CD8-positive, alpha-beta memory T cell (primary cell): Measurements from ENCODE around the gene NPAS3. TPM values are rescaled to one million over a fixed set of nuclear protein-coding genes. Genes with fewer than 3 reads are reported as not detected.

Experiments used
- CTCF ChIA-PET: fragments of 350-600 bp; sonication (Branson Sonifier 250); formaldehyde crosslinking; loops from one replicate; lab custom pipeline; 2021; ENCODE audit warnings: antibody characterized with exemption; lab: Charles Lee
- POLR2A ChIA-PET: fragments of 350-600 bp; sonication (Branson Sonifier 250); formaldehyde crosslinking; loops from one replicate; lab custom pipeline; 2021; ENCODE audit warnings: antibody characterized with exemption; lab: Charles Lee
- DNase-seq, 5 donors: peaks; one replicate each; pipeline versions ENCODE4 v3.0.0 to v3.0.0-alpha.2; 2020 to 2022; ENCODE audit warnings: mixed read lengths in 1 of 5
- H3K27ac ChIP-seq: one replicate; pipeline ENCODE4 v1.7.0; 2013; ENCODE audit warnings: low read depth, mild to moderate bottlenecking, low read length, moderate library complexity
- H3K27me3 ChIP-seq: 2 replicates; pipeline ENCODE4 v1.7.0; 2013; ENCODE audit warnings: low read length, mild to moderate bottlenecking; ENCODE audit not compliant: insufficient read depth, poor library complexity, severe bottlenecking
- H3K36me3 ChIP-seq: 2 replicates; pipeline ENCODE4 v1.7.0; 2013; ENCODE audit warnings: mild to moderate bottlenecking, low read length, moderate library complexity; ENCODE audit not compliant: insufficient read depth
- H3K4me1 ChIP-seq: 2 replicates; pipeline ENCODE4 v1.7.0; 2013; ENCODE audit warnings: mild to moderate bottlenecking, low read length, moderate library complexity; ENCODE audit not compliant: insufficient read depth
- H3K4me3 ChIP-seq: 2 replicates; pipeline ENCODE4 v1.7.0; 2013; ENCODE audit warnings: mild to moderate bottlenecking, low read length
- H3K9me3 ChIP-seq: 2 replicates; pipeline ENCODE4 v1.7.0; 2013; ENCODE audit warnings: mild to moderate bottlenecking, low read length
- H3K27ac Mint-ChIP-seq, 8 donors: one replicate each; pipeline ENCODE4 v1.8.0; 2020 to 2021; ENCODE audit warnings: mixed read lengths in 8 of 8, mild to moderate bottlenecking in 6 of 8, inconsistent platforms in 3 of 8, moderate library complexity in 3 of 8
- H3K27me3 Mint-ChIP-seq, 2 donors: one replicate each; pipeline ENCODE4 v1.8.0; 2020 to 2021; ENCODE audit warnings: mixed read lengths in 2 of 2, mild to moderate bottlenecking in 1 of 2, moderate library complexity in 1 of 2
- H3K36me3 Mint-ChIP-seq, 3 donors: one replicate each; pipeline ENCODE4 v1.8.0; 2020 to 2021; ENCODE audit warnings: mixed read lengths in 3 of 3, inconsistent platforms in 1 of 3, mild to moderate bottlenecking in 1 of 3
- H3K4me1 Mint-ChIP-seq, 3 donors: one replicate each; pipeline ENCODE4 v1.8.0; 2020 to 2021; ENCODE audit warnings: mixed read lengths in 3 of 3, inconsistent platforms in 1 of 3, mild to moderate bottlenecking in 1 of 3
- H3K4me3 Mint-ChIP-seq, 7 donors: one replicate each; pipeline ENCODE4 v1.8.0; 2020 to 2021; ENCODE audit warnings: mixed read lengths in 7 of 7, mild to moderate bottlenecking in 6 of 7, moderate library complexity in 4 of 7, inconsistent platforms in 2 of 7
- H3K9me3 Mint-ChIP-seq, 5 donors: one replicate each; pipeline ENCODE4 v1.8.0; 2020 to 2022; ENCODE audit warnings: mixed read lengths in 5 of 5, mild to moderate bottlenecking in 3 of 5, moderate library complexity in 2 of 5, inconsistent platforms in 1 of 5
- polyA plus RNA-seq: library from polyadenylated mRNA; unstranded; fragments of 300-500 nt; fragmentation: Illumina TruSeq; gene quantifications from one replicate; pipeline ENCODE4 v1.2.3, GENCODE V29; 2021
- total RNA-seq, 2 experiments: library from RNA; stranded (reverse); gene quantifications; one replicate each; pipeline ENCODE4 v1.2.3, GENCODE V29; 2021

NPAS3 gene
- total and polyA plus RNA-seq, 3 experiments from 2014 or later: not detected

DNA sequence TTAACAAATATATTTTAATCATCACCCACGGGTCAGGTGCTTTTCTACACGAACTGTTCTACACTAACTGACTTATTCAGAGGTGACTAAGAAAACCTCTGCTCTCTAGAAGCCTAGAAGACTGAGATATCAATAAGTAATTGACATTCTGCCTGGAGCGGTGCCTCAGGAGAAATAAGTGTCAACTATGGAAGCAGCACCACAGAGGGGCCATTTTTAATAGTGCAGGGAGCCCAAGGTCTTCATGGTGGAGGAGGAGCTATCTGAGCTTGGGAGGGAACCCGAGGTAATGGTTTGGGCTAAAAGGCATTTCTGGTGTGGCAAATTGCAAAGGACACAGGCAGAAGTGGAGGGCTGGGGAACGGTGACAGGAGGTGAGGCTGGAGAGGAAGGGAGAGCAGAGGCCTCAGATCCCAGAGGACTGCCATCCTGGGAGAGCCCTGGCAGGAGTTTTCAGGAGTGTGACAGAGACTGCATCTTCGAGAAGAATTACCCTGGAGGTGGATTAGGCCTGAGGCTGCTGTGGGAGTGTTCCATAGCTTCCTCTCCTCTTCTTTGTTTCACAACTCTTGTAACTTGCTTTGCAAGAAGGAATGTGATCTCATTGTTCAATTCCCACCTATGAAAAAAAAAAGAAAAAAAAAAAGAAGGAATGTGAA is 123.1 kb downstream of the NPAS3 start:
- Histone ChIP-seq H3K4me3 (no peak overlapping the region), H3K27ac (no peak overlapping the region), H3K27me3 (no peaks in the 10 kb centered on the region), H3K4me1 (no peaks in the 10 kb centered on the region), H3K36me3 (no peaks in the 10 kb centered on the region), H3K9me3 (no peaks in the 10 kb centered on the region)
- Mint-ChIP-seq H3K27me3 (no peaks in the 10 kb centered on the region), H3K4me3 (no peak overlapping the region), H3K27ac (peak overlapping the region in 1 of 8 donors; percentile 41), H3K9me3 (peaks cover 6 to 14% (median 8%) of the 10 kb centered on the region in 5 donors), H3K36me3 (no peaks in the 10 kb centered on the region), H3K4me1 (no peaks in the 10 kb centered on the region)
- CTCF ChIA-PET: no interaction called here
- DNase-seq: no peak
- POLR2A ChIA-PET: no interaction called here

DNA sequence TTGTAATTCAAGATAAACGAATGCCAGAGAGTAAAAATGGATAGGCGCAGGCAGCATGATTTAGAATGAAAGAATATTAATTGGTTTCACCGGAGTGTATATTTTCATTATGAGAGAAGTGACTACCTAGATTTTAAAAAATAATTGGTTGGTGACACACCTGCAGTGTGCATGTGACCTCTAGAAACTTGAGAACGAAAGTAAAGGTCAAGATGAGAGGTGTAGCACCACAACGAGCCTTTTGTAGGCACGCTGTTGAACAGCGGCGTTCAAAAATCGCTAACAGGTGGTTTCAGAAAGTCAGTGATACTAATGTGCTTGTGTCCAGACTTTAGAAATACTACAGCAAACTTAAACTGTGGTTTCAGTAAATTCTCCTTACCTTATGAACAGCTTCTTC is 123.8 kb downstream of the NPAS3 start:
- Histone ChIP-seq H3K36me3 (no peaks in the 10 kb centered on the region), H3K4me3 (no peak overlapping the region), H3K9me3 (no peaks in the 10 kb centered on the region), H3K27ac (no peak overlapping the region), H3K27me3 (no peaks in the 10 kb centered on the region), H3K4me1 (no peaks in the 10 kb centered on the region)
- no peak for DNase-seq
- H3K4me1 Mint-ChIP-seq: no peaks in the 10 kb centered on the region
- peaks cover 6 to 9% (median 8%) of the 10 kb centered on the region in 5 donors for H3K9me3 Mint-ChIP-seq
- ChIA-PET CTCF (no interaction called here), POLR2A (no interaction called here)
- H3K36me3 Mint-ChIP-seq: no peaks in the 10 kb centered on the region
- no peak overlapping the region for H3K4me3 Mint-ChIP-seq
- peaks cover 0 to 1% of the 10 kb centered on the region in 2 donors for H3K27me3 Mint-ChIP-seq
- no peak overlapping the region for H3K27ac Mint-ChIP-seq

- Histone ChIP-seq H3K36me3 (no peaks in the 10 kb centered on the region), H3K27me3 (no peaks in the 10 kb centered on the region), H3K4me3 (no peak overlapping the region), H3K4me1 (no peaks in the 10 kb centered on the region), H3K9me3 (no peaks in the 10 kb centered on the region), H3K27ac (no peak overlapping the region)
- Mint-ChIP-seq H3K9me3 (peaks cover 6 to 13% (median 8%) of the 10 kb centered on the region in 5 donors), H3K4me3 (no peak overlapping the region), H3K27ac (no peak overlapping the region), H3K36me3 (no peaks in the 10 kb centered on the region), H3K4me1 (no peaks in the 10 kb centered on the region), H3K27me3 (peaks cover 0 to 1% of the 10 kb centered on the region in 2 donors)
- ChIA-PET CTCF (no interaction called here), POLR2A (no interaction called here)
- no peak for DNase-seq
Measured at GRCh38 chr14:33062881-33063280, 124.2 kb downstream of the NPAS3 start.

- H3K4me3 Mint-ChIP-seq: no peak overlapping the region
- Histone ChIP-seq H3K4me1 (no peaks in the 10 kb centered on the region), H3K27ac (no peak overlapping the region), H3K36me3 (no peaks in the 10 kb centered on the region), H3K9me3 (no peaks in the 10 kb centered on the region), H3K4me3 (no peak overlapping the region), H3K27me3 (no peaks in the 10 kb centered on the region)
- H3K9me3 Mint-ChIP-seq: peaks cover 6 to 19% (median 9%) of the 10 kb centered on the region in 5 donors
- DNase-seq: no peak
- no peaks in the 10 kb centered on the region for H3K4me1 Mint-ChIP-seq
- ChIA-PET CTCF (no interaction called here), POLR2A (no interaction called here)
- no peak overlapping the region for H3K27ac Mint-ChIP-seq
- no peaks in the 10 kb centered on the region for H3K36me3 Mint-ChIP-seq
- H3K27me3 Mint-ChIP-seq: peaks cover 0 to 1% of the 10 kb centered on the region in 2 donors
Measured at GRCh38 chr14:33063521-33063920, 124.8 kb downstream of the NPAS3 start.

DNA sequence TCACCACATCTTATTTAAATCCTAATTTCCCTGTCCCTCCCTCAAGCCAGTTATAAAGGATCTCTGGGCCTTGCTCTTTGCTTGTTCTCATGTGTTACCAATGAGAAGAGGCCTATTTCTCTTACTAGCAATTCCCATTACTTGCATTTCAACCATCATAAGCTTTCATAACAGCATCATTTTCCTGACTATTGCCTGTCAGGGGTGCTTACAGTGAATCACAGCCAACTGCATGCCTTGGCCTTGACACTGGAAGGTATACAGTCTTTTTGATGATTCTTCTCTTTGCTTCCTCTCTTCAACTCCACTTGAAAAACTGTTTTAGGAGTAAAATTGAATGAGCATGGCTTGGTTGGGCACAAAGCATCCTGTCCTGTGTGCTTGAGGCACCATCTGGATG is 127.0 kb downstream of the NPAS3 start:
- Histone ChIP-seq H3K27me3 (no peaks in the 10 kb centered on the region), H3K9me3 (no peaks in the 10 kb centered on the region), H3K4me1 (no peaks in the 10 kb centered on the region), H3K27ac (no peak overlapping the region), H3K4me3 (no peak overlapping the region), H3K36me3 (no peaks in the 10 kb centered on the region)
- H3K4me1 Mint-ChIP-seq: no peaks in the 10 kb centered on the region
- no peak overlapping the region for H3K4me3 Mint-ChIP-seq
- DNase-seq: no peak
- peaks cover 2 to 22% (median 9%) of the 10 kb centered on the region in 5 donors for H3K9me3 Mint-ChIP-seq
- ChIA-PET POLR2A (no interaction called here), CTCF (no interaction called here)
- peaks cover 0 to 1% of the 10 kb centered on the region in 2 donors for H3K27me3 Mint-ChIP-seq
- H3K36me3 Mint-ChIP-seq: no peaks in the 10 kb centered on the region
- no peak overlapping the region for H3K27ac Mint-ChIP-seq

- no peak for DNase-seq
- ChIA-PET CTCF (no interaction called here), POLR2A (no interaction called here)
- H3K4me3 ChIP-seq: no peak overlapping the region
- H3K4me3 Mint-ChIP-seq: no peak overlapping the region
- no peaks in the 10 kb centered on the region for H3K36me3 ChIP-seq
- H3K9me3 ChIP-seq: no peaks in the 10 kb centered on the region
- H3K4me1 ChIP-seq: no peaks in the 10 kb centered on the region
- no peaks in the 10 kb centered on the region for H3K4me1 Mint-ChIP-seq
- H3K27ac Mint-ChIP-seq: no peak overlapping the region
- peaks cover 0 to 1% of the 10 kb centered on the region in 2 donors for H3K27me3 Mint-ChIP-seq
- H3K27ac ChIP-seq: no peak overlapping the region
- H3K36me3 Mint-ChIP-seq: no peaks in the 10 kb centered on the region
- H3K27me3 ChIP-seq: no peaks in the 10 kb centered on the region
- H3K9me3 Mint-ChIP-seq: peaks cover 2 to 22% (median 5%) of the 10 kb centered on the region in 5 donors
Measured at GRCh38 chr14:33068040-33068439, 129.4 kb downstream of the NPAS3 start.

GRCh38 chr14:33068626-33069025 is 129.9 kb downstream of the NPAS3 start:
- Mint-ChIP-seq H3K36me3 (no peaks in the 10 kb centered on the region), H3K27ac (no peak overlapping the region), H3K4me1 (no peaks in the 10 kb centered on the region), H3K9me3 (peaks cover 2 to 20% (median 5%) of the 10 kb centered on the region in 5 donors), H3K4me3 (no peak overlapping the region), H3K27me3 (peaks cover 0 to 1% of the 10 kb centered on the region in 2 donors)
- ChIA-PET POLR2A (no interaction called here), CTCF (no interaction called here)
- Histone ChIP-seq H3K36me3 (no peaks in the 10 kb centered on the region), H3K9me3 (no peaks in the 10 kb centered on the region), H3K4me3 (no peak overlapping the region), H3K4me1 (no peaks in the 10 kb centered on the region), H3K27ac (no peak overlapping the region), H3K27me3 (no peaks in the 10 kb centered on the region)
- DNase-seq: no peak

GRCh38 chr14:33070475-33070874 is 131.8 kb downstream of the NPAS3 start:
- CTCF ChIA-PET: no interaction called here
- no peaks in the 10 kb centered on the region for H3K27me3 ChIP-seq

More at GRCh38 chr14:33070475-33070874, 131.8 kb downstream of the NPAS3 start:
- Mint-ChIP-seq H3K27me3 (peaks cover 0 to 1% of the 10 kb centered on the region in 2 donors), H3K36me3 (no peaks in the 10 kb centered on the region), H3K4me3 (no peak overlapping the region), H3K27ac (no peak overlapping the region), H3K4me1 (no peaks in the 10 kb centered on the region), H3K9me3 (peaks cover 2 to 18% (median 3%) of the 10 kb centered on the region in 5 donors)
- Histone ChIP-seq H3K9me3 (no peaks in the 10 kb centered on the region), H3K27ac (no peak overlapping the region), H3K4me1 (no peaks in the 10 kb centered on the region), H3K4me3 (no peak overlapping the region), H3K36me3 (no peaks in the 10 kb centered on the region)
- POLR2A ChIA-PET: no interaction called here
- no peak for DNase-seq
